HT-29 (cell line): ENCODE measurements around the gene TBXA2R. TPM values are rescaled to one million over a fixed set of nuclear protein-coding genes. Genes with fewer than 3 reads are reported as not detected.
"Not testable (repeated sequence)": the region's sequence is repeated elsewhere in the genome, so short reads cannot be mapped to it uniquely, and the experiment has no call there.

Source experiments
- DNase-seq: peaks from one replicate; pipeline ENCODE4 v3.0.0-alpha.2; 2015; ENCODE audit warnings: low spot score
- total RNA-seq: library from RNA; depleted of rRNA; stranded (reverse); fragments of >200 nt; shearing (Covaris generic); gene quantifications from 2 replicates; pipeline ENCODE4 v1.2.3, GENCODE V29; 2014

Gene TBXA2R
- total RNA-seq, 1 experiment from 2014 or later = not detected

- DNase-seq = no peak
Measured at GRCh38 chr19:3605770-3606169, 905 bp downstream of the TBXA2R start.

GRCh38 chr19:3605361-3605760, 1.3 kb downstream of the TBXA2R start:
- DNase-seq = no peak

- DNase-seq = no peak
Measured at GRCh38 chr19:3604987-3605343, 1.7 kb downstream of the TBXA2R start.

GRCh38 chr19:3604227-3604986, 2.3 kb downstream of the TBXA2R start:
- no peak for DNase-seq

- DNase-seq = no peak
Measured at GRCh38 chr19:3603121-3603811, 3.4 kb downstream of the TBXA2R start.

- DNase-seq = no peak
Measured at GRCh38 chr19:3601021-3601420, 5.7 kb downstream of the TBXA2R start.

- no peak for DNase-seq
Measured at GRCh38 chr19:3599776-3600187, 6.9 kb downstream of the TBXA2R start.

GRCh38 chr19:3595521-3596061, 11.1 kb downstream of the TBXA2R start:
- DNase-seq = no peak

GRCh38 chr19:3593156-3593555, 13.5 kb downstream of the TBXA2R start:
- no peak for DNase-seq

- DNase-seq = no peak
Measured at GRCh38 chr19:3591876-3592613, 14.6 kb downstream of the TBXA2R start.

- no peak for DNase-seq
Measured at GRCh38 chr19:3590991-3591659, 15.6 kb downstream of the TBXA2R start.

- no peak for DNase-seq
Measured at GRCh38 chr19:3589949-3590348, 16.7 kb downstream of the TBXA2R start.

GRCh38 chr19:3589439-3589838, 17.2 kb downstream of the TBXA2R start:
- DNase-seq = no peak

- DNase-seq = no peak
Measured at GRCh38 chr19:3586707-3587346, 19.8 kb downstream of the TBXA2R start.

GRCh38 chr19:3586127-3586626, 20.5 kb downstream of the TBXA2R start:
- no peak for DNase-seq

GRCh38 chr19:3585301-3586126, 21.2 kb downstream of the TBXA2R start, which contains the start of gene GIPC3:
Gene GIPC3, plus strand, starts transcription at chr19:3585478. Its CDS starts 120 bp downstream, at chr19:3585598.
- DNase-seq = no peak

- not testable (repeated sequence) for DNase-seq
Measured at GRCh38 chr19:3584036-3584802, 22.5 kb downstream of the TBXA2R start.

GRCh38 chr19:3581792-3582191, 24.9 kb downstream of the TBXA2R start:
- DNase-seq = not testable (repeated sequence)
